Skin of body (tissue), 2 donors: ENCODE measurements around the gene ZDHHC11. TPM values are rescaled to one million over a fixed set of nuclear protein-coding genes. Genes with fewer than 3 reads are reported as not detected.
A peak's percentile ranks its signal among the peaks of the same experiment; 100 is the strongest.
"Not testable (repeated sequence)": the region's sequence is repeated elsewhere in the genome, so short reads cannot be mapped to it uniquely, and the experiment has no call there.

ENCODE experiments used
- DNase-seq: peaks from one replicate; lab custom pipeline; 2025; lab: John Stamatoyannopoulos, UW
- total RNA-seq: library from RNA; depleted of rRNA; stranded (reverse); fragments of >200 nt; gene quantifications from one replicate; pipeline ENCODE4 v1.2.3, GENCODE V29; 2014

The ZDHHC11 gene
- total RNA-seq, 1 donor from 2014 or later = 4.1 TPM

DNA sequence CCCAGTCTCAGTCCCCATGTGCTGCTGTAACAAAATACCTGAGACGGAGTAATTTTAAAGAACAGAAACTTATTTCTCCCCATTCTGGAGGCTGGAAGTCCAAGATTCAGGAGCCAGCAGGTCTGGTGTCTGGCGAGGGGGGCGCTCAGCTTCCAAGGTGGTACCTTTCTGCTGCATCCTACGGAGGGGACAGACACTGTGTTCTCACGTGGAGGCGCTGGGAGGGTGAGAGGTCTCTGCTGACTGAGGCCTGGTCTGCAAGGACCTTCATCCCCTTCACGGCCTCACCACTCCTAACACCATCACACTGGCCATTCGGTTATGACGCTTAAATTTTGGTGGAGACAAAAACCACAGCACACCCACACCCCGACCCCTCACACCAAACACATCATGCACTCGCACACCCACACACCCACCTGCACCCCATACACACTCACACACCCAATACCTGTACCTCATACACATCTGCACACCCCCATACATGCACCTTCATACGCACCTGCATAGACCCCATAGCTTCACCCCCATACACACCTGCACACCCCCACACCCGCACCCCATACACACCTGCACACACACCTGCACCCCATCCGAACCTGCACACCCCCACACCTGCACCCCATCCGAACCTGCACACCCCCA lies 9.8 kb upstream of the ZDHHC11 start:
- no peak for DNase-seq

DNA sequence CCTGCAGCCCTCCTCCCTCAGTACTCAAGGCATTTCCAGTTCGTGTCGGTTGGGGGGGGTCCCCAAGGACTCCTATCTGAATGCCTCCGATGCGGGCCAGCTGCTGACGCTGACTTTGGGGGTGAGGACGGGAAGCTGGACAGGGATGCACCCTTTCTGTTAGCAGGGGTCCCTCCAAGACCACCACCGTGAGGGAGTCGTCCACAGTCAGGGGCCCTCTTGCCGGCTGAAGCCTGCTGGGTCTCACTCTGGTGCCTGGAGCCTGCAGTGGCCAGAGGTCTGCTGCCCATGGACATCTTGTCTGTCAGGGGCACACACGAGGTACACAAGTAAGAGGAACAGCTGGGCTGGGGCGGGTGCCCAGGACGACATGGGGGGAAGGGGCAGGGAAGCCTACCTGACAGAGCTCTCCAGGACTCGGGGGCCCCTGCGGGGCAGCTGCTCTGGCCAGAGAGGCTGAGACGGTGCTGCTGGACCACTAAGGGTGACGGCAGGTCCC lies 9.1 kb upstream of the ZDHHC11 start:
- no peak for DNase-seq

DNA sequence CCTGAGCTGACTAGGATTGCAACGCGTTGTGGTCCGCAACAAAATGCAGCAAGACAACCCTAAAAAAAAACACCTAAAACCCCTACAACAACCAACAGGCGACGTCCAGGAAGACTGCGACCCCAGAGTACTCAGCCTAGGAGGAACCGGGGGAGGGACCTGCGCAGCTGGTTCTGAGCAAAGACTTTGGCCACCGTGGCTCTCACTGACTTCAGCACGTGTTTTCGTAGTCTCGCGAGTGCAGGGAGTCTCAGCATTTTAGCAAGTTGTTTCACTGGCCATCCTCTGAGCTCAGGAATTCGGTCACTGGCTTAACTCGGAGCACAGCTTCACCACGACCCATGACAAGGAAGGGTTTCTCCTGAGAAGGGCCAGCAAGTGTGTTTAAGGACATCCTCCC lies 8.6 kb upstream of the ZDHHC11 start:
- DNase-seq = no peak

DNA sequence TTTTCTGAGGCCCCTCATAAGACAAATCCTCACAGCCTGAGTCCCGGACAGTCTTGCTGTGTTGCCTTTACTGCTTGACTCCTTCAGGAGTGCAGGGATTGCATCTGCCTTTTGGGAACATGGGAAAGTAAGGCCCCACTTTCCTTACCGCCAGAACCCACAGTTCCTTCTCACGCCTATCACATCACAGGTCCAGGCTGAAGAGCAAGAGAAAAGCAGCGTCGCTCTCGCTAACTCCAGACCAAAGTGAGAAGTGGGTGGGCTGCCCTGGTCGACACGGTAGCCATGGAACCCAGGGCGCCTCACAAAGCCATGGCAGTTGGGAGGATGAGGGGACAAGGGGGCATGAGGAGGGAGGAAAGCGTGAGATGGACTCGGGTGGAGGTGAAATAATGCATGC lies 7.9 kb upstream of the ZDHHC11 start:
- no peak for DNase-seq

DNA sequence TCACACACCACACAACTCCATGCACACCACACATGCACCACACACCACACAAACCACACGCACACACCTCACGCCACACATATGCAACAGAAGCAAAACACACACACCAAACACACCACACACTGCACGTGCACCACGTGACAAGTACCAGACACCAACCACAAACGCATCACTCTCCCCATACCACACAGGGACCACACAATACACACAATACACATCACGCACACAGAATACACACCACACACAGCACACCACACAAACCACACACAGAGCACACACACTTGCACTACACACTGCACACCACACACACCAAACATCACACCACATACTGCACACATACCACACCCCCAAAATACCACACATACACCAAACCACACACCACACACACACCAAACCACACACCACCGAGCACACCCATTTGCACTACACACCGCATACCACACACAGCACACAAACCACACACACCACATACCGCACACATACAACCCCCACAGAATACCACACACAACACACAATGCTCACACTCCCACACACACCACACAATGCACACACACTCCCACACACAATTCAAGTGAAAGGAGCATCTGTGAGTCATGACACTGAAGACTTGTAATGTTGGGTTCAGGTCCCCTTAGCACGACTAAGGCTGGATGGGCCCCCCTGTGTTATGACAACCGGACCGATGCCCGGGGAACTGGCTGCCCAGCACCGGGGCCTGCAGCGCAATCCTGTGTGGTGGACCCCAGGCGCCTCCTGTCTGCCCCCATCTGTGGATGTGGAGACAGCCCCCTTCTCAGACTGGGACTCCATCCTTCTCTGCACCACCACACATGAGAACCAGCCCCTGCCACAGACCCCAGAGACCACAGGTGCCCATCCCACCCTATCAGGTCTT lies 6.0 kb upstream of the ZDHHC11 start:
- no peak for DNase-seq

GRCh38 chr5:855771-856530 lies 5.2 kb upstream of the ZDHHC11 start:
- DNase-seq = no peak

DNA sequence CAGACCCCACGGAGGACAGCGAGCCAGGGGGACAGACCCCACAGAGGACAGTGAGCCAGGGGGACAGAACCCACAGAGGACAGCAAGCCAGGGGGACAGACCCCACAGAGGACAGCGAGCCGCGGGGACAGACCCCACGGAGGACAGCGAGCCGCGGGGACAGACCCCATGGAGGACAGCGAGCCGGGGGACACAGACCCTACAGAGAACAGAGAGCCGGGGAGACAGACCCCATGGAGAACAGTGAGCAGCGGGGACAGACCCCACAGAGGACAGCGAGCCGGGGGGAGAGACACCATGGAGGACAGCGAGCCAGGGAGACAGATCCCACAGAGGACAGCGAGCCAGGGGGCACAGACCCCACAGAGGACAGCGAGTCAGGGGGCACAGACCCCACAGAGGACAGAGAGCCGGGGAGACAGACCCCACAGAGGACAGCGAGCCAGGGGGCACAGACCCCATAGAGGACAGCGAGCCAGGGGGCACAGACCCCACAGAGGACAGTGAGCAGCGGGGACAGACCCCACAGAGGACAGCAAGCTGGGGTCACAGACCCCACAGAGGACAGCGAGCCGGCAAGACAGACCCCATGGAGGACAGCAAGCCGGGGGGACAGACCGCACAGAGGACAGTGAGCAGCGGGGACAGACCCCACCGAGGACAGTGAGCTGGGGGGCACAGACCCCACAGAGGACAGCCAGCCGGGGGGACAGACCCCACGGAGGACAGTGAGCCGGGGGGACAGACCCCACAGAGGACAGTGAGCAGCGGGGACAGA lies 4.4 kb upstream of the ZDHHC11 start:
- no peak for DNase-seq

DNA sequence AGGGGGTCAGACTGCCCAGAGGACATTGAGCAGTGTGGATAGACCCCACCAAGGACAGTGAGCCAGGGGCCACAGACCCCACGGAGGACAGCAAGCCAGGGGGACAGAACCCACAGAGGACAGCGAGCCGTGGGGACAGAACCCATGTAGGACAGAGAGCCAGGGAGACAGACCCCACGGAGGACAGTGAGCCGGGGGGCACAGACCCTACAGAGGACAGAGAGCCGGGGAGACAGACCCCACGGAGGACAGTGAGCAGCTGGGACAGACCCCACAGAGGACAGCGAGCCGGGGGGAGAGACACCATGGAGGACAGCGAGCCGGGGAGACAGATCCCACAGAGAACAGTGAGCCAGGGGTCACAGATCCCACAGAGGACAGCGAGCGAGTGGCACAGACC lies 3.4 kb upstream of the ZDHHC11 start:
- DNase-seq = no peak

DNA sequence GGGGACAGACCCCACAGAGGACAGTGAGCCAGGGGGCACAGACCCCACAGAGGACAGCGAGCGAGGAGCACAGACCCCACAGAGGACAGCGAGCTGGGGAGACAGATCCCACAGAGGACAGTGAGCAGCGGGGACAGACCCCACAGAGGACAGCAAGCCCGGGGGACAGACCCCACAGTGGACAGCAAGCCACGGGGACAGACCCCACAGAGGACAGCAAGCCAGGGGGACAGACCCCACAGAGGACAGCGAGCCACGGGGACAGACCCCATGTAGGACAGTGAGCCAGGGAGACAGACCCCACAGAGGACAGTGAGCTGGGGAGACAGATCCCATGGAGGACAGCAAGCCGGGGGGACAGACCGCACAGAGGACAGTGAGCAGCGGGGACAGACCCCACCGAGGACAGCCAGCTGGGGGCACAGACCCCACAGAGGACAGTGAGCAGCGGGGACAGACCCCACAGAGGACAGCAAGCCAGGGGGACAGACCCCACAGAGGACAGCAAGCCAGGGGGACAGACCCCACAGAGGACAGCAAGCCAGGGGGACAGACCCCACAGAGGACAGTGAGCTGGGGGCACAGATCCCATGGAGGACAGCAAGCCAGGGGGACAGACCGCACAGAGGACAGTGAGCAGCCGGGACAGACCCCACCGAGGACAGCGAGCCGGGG lies 2.8 kb upstream of the ZDHHC11 start:
- not testable (repeated sequence) for DNase-seq

- no peak for DNase-seq
These were observed 1.9 kb upstream of the ZDHHC11 start for GRCh38 chr5:852431-853401.

- DNase-seq = no peak
These were observed 1.2 kb upstream of the ZDHHC11 start for GRCh38 chr5:852018-852417.

GRCh38 chr5:851553-851952 lies 767 bp upstream of the ZDHHC11 start:
- no peak for DNase-seq

- DNase-seq = no peak
These were observed 290 bp upstream of the ZDHHC11 start for GRCh38 chr5:851076-851475.

DNA sequence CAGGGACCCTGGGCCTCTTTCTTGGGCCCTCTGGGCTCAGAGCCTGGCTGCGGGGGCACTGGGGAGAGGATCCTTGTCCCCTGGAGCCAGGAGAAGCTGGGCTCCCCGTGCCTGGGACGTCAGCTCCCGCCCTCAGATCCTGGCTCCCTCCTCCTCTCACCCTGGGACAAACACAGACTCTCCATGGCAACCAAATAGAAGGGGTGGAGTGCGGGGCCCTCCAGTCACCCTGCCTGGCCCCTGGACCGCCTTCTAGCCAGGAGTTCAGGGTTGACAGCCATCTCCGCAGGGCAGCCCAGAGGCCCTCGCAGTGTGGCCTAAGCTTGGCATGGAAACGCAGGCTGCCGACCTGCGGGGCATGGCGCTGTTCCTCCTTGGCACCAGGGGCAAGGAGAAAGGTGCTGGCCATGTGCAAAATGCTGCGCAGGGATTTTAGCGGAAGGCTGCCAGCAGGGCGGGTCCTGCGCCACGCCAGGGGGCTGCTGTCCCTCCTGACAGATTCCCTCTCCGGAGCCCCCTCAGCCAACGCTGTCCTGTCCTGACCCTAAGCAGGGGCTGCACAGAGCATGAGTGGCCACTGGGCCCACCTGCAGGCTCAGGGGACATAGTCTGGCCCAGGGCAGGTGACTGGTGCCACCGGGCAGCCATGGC lies 1.0 kb downstream of the ZDHHC11 start:
- DNase-seq = peak; percentile 33

DNA sequence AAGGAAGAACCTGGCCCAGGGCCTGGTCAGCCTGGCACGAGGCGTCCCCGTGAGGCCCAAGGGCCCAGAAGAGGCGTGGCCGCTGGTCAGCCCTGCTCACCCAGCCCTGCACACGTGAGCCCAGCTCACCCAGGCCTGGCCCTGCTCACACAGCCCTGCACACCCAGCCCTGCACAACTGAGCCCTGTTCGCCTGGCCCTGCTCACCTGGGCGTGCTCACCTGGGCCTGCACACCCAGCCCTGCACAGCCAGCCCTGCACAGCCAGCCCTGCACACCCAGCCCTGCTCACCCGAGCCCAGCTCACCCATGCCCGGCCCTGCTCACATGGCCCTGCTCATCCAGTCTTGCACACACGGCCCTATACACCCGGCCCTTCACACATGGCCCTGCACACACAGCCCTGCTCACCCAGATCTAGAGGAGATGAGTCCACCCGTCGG lies 2.1 kb downstream of the ZDHHC11 start:
- no peak for DNase-seq

GRCh38 chr5:847736-848135 lies 3.0 kb downstream of the ZDHHC11 start:
- not testable (repeated sequence) for DNase-seq

DNA sequence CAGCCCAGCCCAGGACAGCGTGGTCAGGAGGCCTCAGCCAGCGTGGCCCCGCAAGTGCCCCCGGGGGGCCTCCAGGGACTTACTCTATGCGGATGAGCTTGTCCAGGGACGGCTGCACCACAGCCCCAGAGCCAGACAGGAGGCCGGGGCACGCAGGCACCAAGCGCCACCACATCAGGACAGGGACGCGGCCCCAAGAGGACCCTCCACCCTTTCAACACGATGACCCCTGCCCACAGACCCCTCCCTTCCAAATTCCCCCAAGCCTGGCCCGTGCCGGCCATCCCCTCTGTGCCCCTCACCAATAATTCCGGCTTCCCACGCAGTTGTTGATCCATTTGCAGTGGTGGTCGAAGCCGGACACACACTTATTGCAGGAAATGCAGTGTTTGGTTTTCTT lies 3.6 kb downstream of the ZDHHC11 start:
- not testable (repeated sequence) for DNase-seq

DNA sequence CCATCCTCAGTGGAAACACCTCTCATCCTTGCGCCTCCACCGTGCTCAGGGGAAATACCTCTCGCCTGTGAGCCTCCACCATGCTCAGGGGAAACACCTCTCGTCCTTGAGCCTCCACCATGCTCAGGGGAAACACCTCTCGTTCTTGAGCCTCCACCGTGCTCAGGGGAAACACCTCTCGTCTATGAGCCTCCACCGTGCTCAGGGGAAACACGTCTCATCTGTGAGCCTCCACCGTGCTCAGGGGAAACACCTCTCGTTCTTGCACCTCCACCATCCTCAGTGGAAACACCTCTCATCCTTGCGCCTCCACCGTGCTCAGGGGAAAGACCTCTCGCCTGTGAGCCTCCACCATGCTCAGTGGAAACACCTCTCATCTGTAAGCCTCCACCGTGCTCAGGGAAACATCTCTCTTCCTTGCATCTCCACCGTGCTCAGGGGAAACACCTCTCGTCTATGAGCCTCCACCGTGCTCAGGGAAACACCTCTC lies 4.1 kb downstream of the ZDHHC11 start:
- not testable (repeated sequence) for DNase-seq
